Daoy (cell line): ENCODE measurements around the gene OBI1. TPM values are rescaled to one million over a fixed set of nuclear protein-coding genes. Genes with fewer than 3 reads are reported as not detected.

Experiments used
- DNase-seq: peaks from one replicate; pipeline ENCODE4 v3.0.0-alpha.2; 2015; ENCODE audit warnings: low read depth
- total RNA-seq: library from RNA; depleted of rRNA; stranded (reverse); fragments of >200 nt; shearing (Covaris generic); gene quantifications from 2 replicates; pipeline ENCODE4 v1.2.3, GENCODE V29; 2014; rRNA removed

OBI1 gene
- total RNA-seq, 1 experiment from 2014 or later = 21.1 TPM

- no peak for DNase-seq
Measured at GRCh38 chr13:78576261-78576660, 82.7 kb downstream of the OBI1 start.

GRCh38 chr13:78572459-78572858, 86.5 kb downstream of the OBI1 start:
- no peak for DNase-seq

GRCh38 chr13:78569029-78569428, 89.9 kb downstream of the OBI1 start:
- DNase-seq = no peak

GRCh38 chr13:78566631-78567030, 92.3 kb downstream of the OBI1 start:
- no peak for DNase-seq

Other genes starting within 250 kb of the OBI1 start
- gene POU4F1, start 55.6 kb downstream of the OBI1 start, total RNA-seq = 1.4 and 1.9 TPM in 2 replicates